Chondrocyte (in vitro differentiated cells): ENCODE measurements around the gene CTIF. TPM values are rescaled to one million over a fixed set of nuclear protein-coding genes. Genes with fewer than 3 reads are reported as not detected.

Source experiments
- DNase-seq: peaks from one replicate; pipeline ENCODE4 v3.0.0; 2021; ENCODE audit warnings: mixed read lengths, low spot score
- H3K27ac Mint-ChIP-seq: one replicate; pipeline ENCODE4 v1.8.0; 2021; ENCODE audit warnings: mild to moderate bottlenecking, moderate library complexity, mixed read lengths; ENCODE audit not compliant: unreplicated experiment
- H3K27me3 Mint-ChIP-seq: 2 replicates; pipeline ENCODE4 v1.8.0; 2021; ENCODE audit warnings: low read depth, mixed read lengths
- H3K36me3 Mint-ChIP-seq: 2 replicates; pipeline ENCODE4 v1.8.0; 2021; ENCODE audit warnings: low read depth, mixed read lengths
- H3K4me1 Mint-ChIP-seq: 2 replicates; pipeline ENCODE4 v1.8.0; 2021; ENCODE audit warnings: low read depth, mild to moderate bottlenecking, mixed read lengths
- H3K4me3 Mint-ChIP-seq: one replicate; pipeline ENCODE4 v1.8.0; 2021; ENCODE audit warnings: mild to moderate bottlenecking, moderate library complexity, mixed read lengths; ENCODE audit not compliant: unreplicated experiment
- H3K9me3 Mint-ChIP-seq: 2 replicates; pipeline ENCODE4 v1.8.0; 2021; ENCODE audit warnings: low read depth, mixed read lengths
- CTCF ChIP-seq: fragments of 200-600 bp; sonication (generic); IDR thresholded peaks from 2 replicates; pipeline ENCODE4 v1.5.0; 2021; ENCODE audit warnings: antibody characterized with exemption, mild to moderate bottlenecking, moderate library complexity
- total RNA-seq: library from RNA; stranded (reverse); gene quantifications from 3 replicates; pipeline ENCODE4 v1.2.1, GENCODE V29; 2021

Gene CTIF
- total RNA-seq, 1 donor from 2014 or later, result 184 TPM

- peaks cover 82% of the 10 kb centered on the region for H3K4me1 Mint-ChIP-seq
- H3K36me3 Mint-ChIP-seq, result no peaks in the 10 kb centered on the region
- H3K27ac Mint-ChIP-seq, result no peak overlapping the region
- no peak overlapping the region for H3K4me3 Mint-ChIP-seq
- no peaks in the 10 kb centered on the region for H3K27me3 Mint-ChIP-seq
- H3K9me3 Mint-ChIP-seq, result no peaks in the 10 kb centered on the region
- TF ChIP-seq CTCF, result no peak
- no peak for DNase-seq
Observed at GRCh38 chr18:48611785-48612480, 73.1 kb downstream of the CTIF start.

GRCh38 chr18:48612511-48612910 lies 73.7 kb downstream of the CTIF start:
- no peak for DNase-seq
- Mint-ChIP-seq H3K9me3 (no peaks in the 10 kb centered on the region), H3K4me1 (peaks cover 82% of the 10 kb centered on the region), H3K36me3 (no peaks in the 10 kb centered on the region), H3K27me3 (no peaks in the 10 kb centered on the region), H3K27ac (no peak overlapping the region), H3K4me3 (no peak overlapping the region)
- no peak for TF ChIP-seq CTCF

- DNase-seq, result no peak
- no peak for TF ChIP-seq CTCF
- peaks cover 82% of the 10 kb centered on the region for H3K4me1 Mint-ChIP-seq
- H3K36me3 Mint-ChIP-seq, result no peaks in the 10 kb centered on the region
- no peaks in the 10 kb centered on the region for H3K9me3 Mint-ChIP-seq
- no peak overlapping the region for H3K27ac Mint-ChIP-seq
- H3K4me3 Mint-ChIP-seq, result no peak overlapping the region
- no peaks in the 10 kb centered on the region for H3K27me3 Mint-ChIP-seq
Observed at GRCh38 chr18:48612917-48613316, 74.1 kb downstream of the CTIF start.

- no peak overlapping the region for H3K4me3 Mint-ChIP-seq
- no peaks in the 10 kb centered on the region for H3K9me3 Mint-ChIP-seq
- H3K27ac Mint-ChIP-seq, result peak overlapping the region; percentile 81
- no peak for TF ChIP-seq CTCF
- no peaks in the 10 kb centered on the region for H3K36me3 Mint-ChIP-seq
- no peaks in the 10 kb centered on the region for H3K27me3 Mint-ChIP-seq
- no peak for DNase-seq
- peaks cover 83% of the 10 kb centered on the region for H3K4me1 Mint-ChIP-seq
Observed at GRCh38 chr18:48613589-48614404, 75.0 kb downstream of the CTIF start.

- no peak for TF ChIP-seq CTCF
- H3K4me1 Mint-ChIP-seq, result peaks cover 80% of the 10 kb centered on the region
- DNase-seq, result no peak
- no peak overlapping the region for H3K4me3 Mint-ChIP-seq
- no peaks in the 10 kb centered on the region for H3K9me3 Mint-ChIP-seq
- H3K36me3 Mint-ChIP-seq, result peaks cover 6% of the 10 kb centered on the region
- peak overlapping the region; percentile 59 for H3K27ac Mint-ChIP-seq
- no peaks in the 10 kb centered on the region for H3K27me3 Mint-ChIP-seq
Observed at GRCh38 chr18:48615566-48616401, 77.0 kb downstream of the CTIF start.
